Right lung (tissue), 5 donors: ENCODE measurements around the gene CST8. TPM values are rescaled to one million over a fixed set of nuclear protein-coding genes. Genes with fewer than 3 reads are reported as not detected.

ENCODE experiments used
- DNase-seq, 2 donors: peaks; one replicate each; pipeline ENCODE4 v3.0.0-alpha.2; 2013
- polyA plus RNA-seq, 5 donors: library from polyadenylated mRNA; unstranded; fragments of 120-200 nt; gene quantifications; one replicate each; pipeline versions ENCODE4 v1.2.1 to v1.2.3, GENCODE V29; 2013; ENCODE audit warnings: inconsistent platforms in 1 of 5, low replicate concordance in 1 of 5; ENCODE audit not compliant: insufficient read length in 5 of 5, insufficient read depth in 1 of 5

The CST8 gene
- polyA plus RNA-seq, 5 donors = not detected

- no peak for DNase-seq
These were observed 15.5 kb upstream of the CST8 start for GRCh38 chr20:23475395-23475794.

- no peak for DNase-seq
These were observed 14.7 kb upstream of the CST8 start for GRCh38 chr20:23476015-23476754.

- no peak for DNase-seq
These were observed 13.7 kb upstream of the CST8 start for GRCh38 chr20:23477223-23477622.

GRCh38 chr20:23479043-23479442 is 11.9 kb upstream of the CST8 start:
- no peak for DNase-seq

- DNase-seq = no peak
These were observed 8.8 kb upstream of the CST8 start for GRCh38 chr20:23482138-23482537.

DNA sequence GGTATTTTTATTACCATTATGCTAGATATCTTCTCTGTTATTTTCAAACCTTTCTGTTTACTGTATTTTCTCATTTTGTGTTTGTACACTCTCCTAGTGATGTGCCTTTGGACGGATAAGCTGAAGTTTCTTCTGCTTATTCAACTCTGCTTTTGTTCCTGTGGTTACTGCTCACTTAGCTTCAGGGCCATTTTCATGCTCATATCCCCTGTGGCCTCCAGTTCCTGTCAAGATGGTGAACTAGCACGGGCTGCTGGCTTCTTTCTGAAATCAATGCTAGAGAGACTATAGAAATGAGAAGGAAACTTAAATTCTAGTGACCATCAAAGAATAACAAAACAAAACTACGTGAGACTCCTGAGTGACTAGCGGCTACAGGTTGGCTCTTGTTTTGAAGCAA is 6.8 kb upstream of the CST8 start:
- no peak for DNase-seq

DNA sequence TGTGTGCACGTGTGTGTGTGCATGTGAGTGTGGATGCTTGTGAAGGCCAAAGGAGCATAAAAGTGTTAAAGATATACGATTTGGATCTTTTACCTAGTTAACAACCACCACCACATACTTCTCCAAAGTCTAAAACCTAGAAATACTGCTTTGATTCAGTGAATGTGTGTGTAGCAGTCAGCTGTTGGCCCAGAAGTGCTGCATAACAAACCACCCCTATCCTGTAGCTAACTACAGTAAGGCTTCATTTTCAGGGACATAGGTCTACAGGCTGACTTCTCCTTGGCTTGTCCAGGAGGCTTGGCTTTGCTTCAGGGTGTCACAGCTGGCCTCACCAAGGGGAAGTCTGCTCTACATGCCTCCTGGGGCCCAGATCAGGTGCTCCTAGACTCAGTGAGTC is 2.4 kb upstream of the CST8 start:
- no peak for DNase-seq

DNA sequence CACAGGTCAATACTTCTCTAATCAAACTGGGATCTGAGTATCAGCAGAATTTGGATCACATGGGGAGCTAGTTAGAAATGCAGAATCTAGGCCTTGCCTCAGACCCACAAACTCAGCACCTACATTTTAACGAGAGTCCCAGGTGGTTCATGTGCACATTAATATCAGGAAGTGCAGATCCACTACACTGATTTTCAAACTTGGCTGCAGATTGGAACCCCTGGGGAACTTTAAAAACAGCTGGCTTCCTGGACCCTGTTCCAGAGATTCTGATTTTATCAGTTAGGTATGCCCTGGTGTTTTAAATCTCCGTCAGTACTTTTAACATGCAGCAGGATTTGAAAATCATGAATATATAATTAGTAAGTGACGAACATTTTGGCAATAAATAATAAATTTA is 1.9 kb upstream of the CST8 start:
- DNase-seq = no peak

GRCh38 chr20:23492292-23492691 is 1.4 kb downstream of the CST8 start:
- DNase-seq = no peak

DNA sequence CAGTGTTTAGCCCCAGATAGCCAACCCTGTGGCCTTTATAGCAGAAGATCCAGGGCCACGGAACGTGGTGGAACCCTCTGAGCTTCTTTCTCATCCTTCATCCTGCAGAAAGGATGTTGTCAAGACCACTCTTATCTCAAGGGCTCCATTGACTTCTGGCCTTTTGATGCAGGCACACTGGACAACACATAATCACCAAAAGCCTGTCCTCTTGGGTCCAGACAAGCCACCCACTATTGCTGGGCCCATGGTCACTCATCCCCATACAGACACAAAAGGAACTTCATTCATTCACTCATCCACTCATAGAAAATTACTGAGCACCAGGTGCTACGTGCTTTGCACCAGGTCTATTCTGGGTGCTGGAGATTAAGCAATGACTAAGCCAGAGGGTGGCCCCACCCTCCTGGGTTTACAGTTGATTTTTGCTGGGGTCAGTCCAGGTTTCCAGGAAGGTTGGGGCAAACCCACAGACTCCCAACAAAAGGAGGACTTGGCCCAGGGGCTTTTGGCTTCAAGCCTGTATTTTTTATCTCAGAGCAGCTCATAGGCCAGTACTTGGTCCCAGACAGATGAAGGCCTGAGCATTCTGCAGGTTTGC is 2.4 kb downstream of the CST8 start:
- no peak for DNase-seq

GRCh38 chr20:23497536-23497935 is 6.6 kb downstream of the CST8 start:
- no peak for DNase-seq

- DNase-seq = no peak
These were observed 11.0 kb downstream of the CST8 start for GRCh38 chr20:23501926-23502325.

- no peak for DNase-seq
These were observed 12.7 kb downstream of the CST8 start for GRCh38 chr20:23503649-23504048.

GRCh38 chr20:23507346-23507745 is 16.4 kb downstream of the CST8 start:
- DNase-seq = no peak

DNA sequence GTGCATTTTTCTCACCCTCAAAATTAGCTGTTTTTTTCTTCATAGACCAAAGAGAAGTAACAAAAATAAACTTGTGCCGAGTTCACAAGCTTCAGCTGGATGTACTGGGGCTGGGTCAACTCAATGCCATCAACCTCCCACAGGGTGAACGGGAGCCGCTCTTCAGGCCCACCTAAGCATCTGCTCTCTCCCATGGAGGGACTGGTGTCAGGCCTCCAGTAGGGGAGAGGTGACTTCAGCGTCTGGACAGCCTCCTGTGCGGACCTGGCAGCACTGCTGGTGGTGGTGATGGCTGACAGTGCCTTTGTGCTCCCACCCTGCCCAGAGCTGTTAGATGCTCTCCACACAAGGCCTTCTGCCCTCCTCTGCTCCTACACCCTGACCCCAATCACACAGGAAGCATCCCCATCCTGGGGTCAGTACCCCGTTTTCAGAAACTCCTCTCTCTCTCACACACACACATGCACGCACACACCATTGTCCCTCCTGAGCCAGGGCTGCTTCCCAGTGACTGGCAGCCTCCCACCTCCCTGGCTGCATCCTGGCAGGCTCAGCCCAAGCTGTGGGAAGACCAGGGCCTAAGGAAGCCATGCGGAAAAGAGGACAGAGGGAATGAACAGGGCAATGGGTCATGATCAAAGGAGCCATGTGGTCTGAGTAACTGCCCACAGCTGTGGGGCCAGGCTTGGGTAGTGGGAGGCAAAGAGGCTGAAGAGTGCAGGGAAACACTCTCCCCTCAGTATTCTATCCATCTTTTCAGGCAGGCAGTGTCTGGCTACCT is 17.7 kb downstream of the CST8 start:
- DNase-seq = no peak

GRCh38 chr20:23509247-23509913 is 18.5 kb downstream of the CST8 start:
- no peak for DNase-seq

GRCh38 chr20:23510000-23510590 is 19.2 kb downstream of the CST8 start:
- no peak for DNase-seq

GRCh38 chr20:23513164-23513563 is 22.2 kb downstream of the CST8 start:
- DNase-seq = no peak

- no peak for DNase-seq
These were observed 23.9 kb downstream of the CST8 start for GRCh38 chr20:23514848-23515247.

- no peak for DNase-seq
These were observed 24.5 kb downstream of the CST8 start for GRCh38 chr20:23515250-23515939.

GRCh38 chr20:23517719-23518118 is 26.8 kb downstream of the CST8 start:
- no peak for DNase-seq
